Muscle of leg (tissue), 11 donors: ENCODE measurements around the gene LMNA. TPM values are rescaled to one million over a fixed set of nuclear protein-coding genes. Genes with fewer than 3 reads are reported as not detected.

ENCODE experiments used
- DNase-seq: peaks from one replicate; pipeline ENCODE4 v3.0.0; 2013
- H3K27ac ChIP-seq: one replicate; pipeline ENCODE4 v1.5.1; 2013; ENCODE audit warnings: mild to moderate bottlenecking, low read length, control low read depth
- H3K27me3 ChIP-seq: one replicate; pipeline ENCODE4 v1.6.1; 2013; ENCODE audit warnings: low read length; ENCODE audit not compliant: control insufficient read depth, insufficient read depth
- H3K36me3 ChIP-seq: one replicate; pipeline ENCODE4 v1.6.1; 2013; ENCODE audit warnings: low read length; ENCODE audit not compliant: control insufficient read depth, insufficient read depth
- H3K4me1 ChIP-seq: one replicate; pipeline ENCODE4 v1.6.1; 2013; ENCODE audit warnings: low read length; ENCODE audit not compliant: control insufficient read depth, insufficient read depth
- H3K4me3 ChIP-seq: one replicate; pipeline ENCODE4 v1.5.1; 2013; ENCODE audit warnings: low read length, control low read depth
- H3K9me3 ChIP-seq: replicated peaks from 2 replicates; pipeline ENCODE4 v1.6.1; 2013; ENCODE audit warnings: low read depth, low read length; ENCODE audit not compliant: control insufficient read depth
- WGBS: methylation state at CpG from one replicate; pipeline ENCODE4 v1.1.5; 2013; ENCODE audit warnings: missing lambda C conversion rate; ENCODE audit not compliant: insufficient coverage; 5-methylcytosine and 5-hydroxymethylcytosine counted together
- polyA plus RNA-seq, 8 donors: library from polyadenylated mRNA; unstranded; fragments of 120-200 nt; gene quantifications; one replicate each; pipeline versions ENCODE4 v1.2.1 to v1.2.3, GENCODE V29; 2013; ENCODE audit warnings: inconsistent platforms in 1 of 8, low replicate concordance in 1 of 8; ENCODE audit not compliant: insufficient read length in 8 of 8, insufficient read depth in 1 of 8
- total RNA-seq: library from RNA; stranded (reverse); fragments of 120-200 nt; gene quantifications from one replicate; pipeline ENCODE4 v1.2.4, GENCODE V29; 2013

Gene LMNA
- total and polyA plus RNA-seq, 9 donors: 335 to 408 (median 371) TPM

- peak overlapping the region; percentile 95 for H3K4me3 ChIP-seq
- no peaks in the 10 kb centered on the region for H3K27me3 ChIP-seq
- H3K36me3 ChIP-seq: peaks cover 26% of the 10 kb centered on the region
- no peaks in the 10 kb centered on the region for H3K9me3 ChIP-seq
- H3K4me1 ChIP-seq: peaks cover 72% of the 10 kb centered on the region
- H3K27ac ChIP-seq: peak overlapping the region; percentile 85
- WGBS: 0% methylated on average over 3 of the region's 4 CpGs
- DNase-seq: no peak
Measured at GRCh38 chr1:156080863-156081179, 33.7 kb upstream of the LMNA start.

- DNase-seq: peak; percentile 72
- Histone ChIP-seq H3K27ac (peak overlapping the region; percentile 95), H3K4me3 (peak overlapping the region; percentile 95), H3K27me3 (no peaks in the 10 kb centered on the region), H3K36me3 (peaks cover 21% of the 10 kb centered on the region), H3K9me3 (no peaks in the 10 kb centered on the region), H3K4me1 (peaks cover 70% of the 10 kb centered on the region)
- 0% methylated on average over 27 of the region's 61 CpGs for WGBS
Measured at GRCh38 chr1:156081180-156081916, 33.2 kb upstream of the LMNA start.

GRCh38 chr1:156081917-156082308, 32.6 kb upstream of the LMNA start:
- peaks cover 15% of the 10 kb centered on the region for H3K36me3 ChIP-seq
- H3K27ac ChIP-seq: peak overlapping the region; percentile 95
- H3K9me3 ChIP-seq: no peaks in the 10 kb centered on the region

GRCh38 chr1:156082309-156083091, 32.0 kb upstream of the LMNA start, which contains the start of gene MEX3A:
TSS of gene MEX3A (minus strand) at chr1:156082465. CDS start at chr1:156081998, 467 bp downstream.
- Histone ChIP-seq H3K27me3 (no peaks in the 10 kb centered on the region), H3K4me3 (peak within 1 kb of the TSS; percentile 95), H3K9me3 (no peaks in the 10 kb centered on the region), H3K4me1 (peaks cover 59% of the 10 kb centered on the region), H3K27ac (peak within 1 kb of the TSS; percentile 95), H3K36me3 (peaks cover 9% of the 10 kb centered on the region)
- WGBS: under 1% methylated on average over 21 of the region's 62 CpGs
- DNase-seq: peak; percentile 95

More at GRCh38 chr1:156081917-156082308, 32.6 kb upstream of the LMNA start:
- DNase-seq: peak; percentile 65
- H3K4me1 ChIP-seq: peaks cover 65% of the 10 kb centered on the region
- WGBS: no CpG with 5 or more reads among the region's 10 CpGs
- H3K4me3 ChIP-seq: peak overlapping the region; percentile 95
- no peaks in the 10 kb centered on the region for H3K27me3 ChIP-seq

GRCh38 chr1:156083800-156084790, 30.4 kb upstream of the LMNA start:
- peak overlapping the region; percentile 95 for H3K27ac ChIP-seq
- peaks cover 49% of the 10 kb centered on the region for H3K4me1 ChIP-seq
- no peaks in the 10 kb centered on the region for H3K27me3 ChIP-seq
- 0% methylated on average over 2 of the region's 7 CpGs for WGBS
- peak overlapping the region; percentile 95 for H3K4me3 ChIP-seq
- peaks cover 5% of the 10 kb centered on the region for H3K36me3 ChIP-seq
- no peak for DNase-seq
- H3K9me3 ChIP-seq: no peaks in the 10 kb centered on the region

GRCh38 chr1:156086256-156086662, 28.3 kb upstream of the LMNA start:
- H3K4me1 ChIP-seq: peaks cover 48% of the 10 kb centered on the region
- no peak overlapping the region for H3K4me3 ChIP-seq
- WGBS: 14% methylated on average over 1 of the region's 1 CpG
- no peak for DNase-seq
- H3K36me3 ChIP-seq: peaks cover 3% of the 10 kb centered on the region
- H3K27me3 ChIP-seq: no peaks in the 10 kb centered on the region
- H3K9me3 ChIP-seq: no peaks in the 10 kb centered on the region
- no peak overlapping the region for H3K27ac ChIP-seq

GRCh38 chr1:156089704-156090103, 24.8 kb upstream of the LMNA start:
- Histone ChIP-seq H3K4me1 (peaks cover 31% of the 10 kb centered on the region), H3K27ac (peak overlapping the region; percentile 81), H3K4me3 (no peak overlapping the region), H3K36me3 (peaks cover 16% of the 10 kb centered on the region), H3K27me3 (no peaks in the 10 kb centered on the region), H3K9me3 (no peaks in the 10 kb centered on the region)
- peak; percentile 60 for DNase-seq
- WGBS: 67% methylated on average over 5 of the region's 6 CpGs

- Histone ChIP-seq H3K4me1 (peaks cover 25% of the 10 kb centered on the region), H3K9me3 (no peaks in the 10 kb centered on the region), H3K27me3 (no peaks in the 10 kb centered on the region), H3K36me3 (peaks cover 16% of the 10 kb centered on the region), H3K4me3 (no peak overlapping the region), H3K27ac (peak overlapping the region; percentile 69)
- 36% methylated on average over 2 of the region's 5 CpGs for WGBS
- DNase-seq: peak; percentile 72
Measured at GRCh38 chr1:156090138-156090839, 24.2 kb upstream of the LMNA start.

GRCh38 chr1:156090840-156091188, 23.7 kb upstream of the LMNA start:
- 26% methylated on average over 11 of the region's 14 CpGs for WGBS
- DNase-seq: peak; percentile 88
- H3K27me3 ChIP-seq: no peaks in the 10 kb centered on the region

More at GRCh38 chr1:156090840-156091188, 23.7 kb upstream of the LMNA start:
- Histone ChIP-seq H3K9me3 (no peaks in the 10 kb centered on the region), H3K4me3 (no peak overlapping the region), H3K4me1 (peaks cover 29% of the 10 kb centered on the region), H3K36me3 (peaks cover 16% of the 10 kb centered on the region), H3K27ac (peak overlapping the region; percentile 69)
